HG02678 (cell line): ENCODE data around the gene PXN.

Experiments used
- ATAC-seq: cut with Tn5 transposase; IDR thresholded peaks from one replicate; pipeline ENCODE4 v1.9.1; 2021; ENCODE audit warnings: mild to moderate bottlenecking, moderate library complexity; ENCODE audit not compliant: unreplicated experiment

PXN gene

DNA sequence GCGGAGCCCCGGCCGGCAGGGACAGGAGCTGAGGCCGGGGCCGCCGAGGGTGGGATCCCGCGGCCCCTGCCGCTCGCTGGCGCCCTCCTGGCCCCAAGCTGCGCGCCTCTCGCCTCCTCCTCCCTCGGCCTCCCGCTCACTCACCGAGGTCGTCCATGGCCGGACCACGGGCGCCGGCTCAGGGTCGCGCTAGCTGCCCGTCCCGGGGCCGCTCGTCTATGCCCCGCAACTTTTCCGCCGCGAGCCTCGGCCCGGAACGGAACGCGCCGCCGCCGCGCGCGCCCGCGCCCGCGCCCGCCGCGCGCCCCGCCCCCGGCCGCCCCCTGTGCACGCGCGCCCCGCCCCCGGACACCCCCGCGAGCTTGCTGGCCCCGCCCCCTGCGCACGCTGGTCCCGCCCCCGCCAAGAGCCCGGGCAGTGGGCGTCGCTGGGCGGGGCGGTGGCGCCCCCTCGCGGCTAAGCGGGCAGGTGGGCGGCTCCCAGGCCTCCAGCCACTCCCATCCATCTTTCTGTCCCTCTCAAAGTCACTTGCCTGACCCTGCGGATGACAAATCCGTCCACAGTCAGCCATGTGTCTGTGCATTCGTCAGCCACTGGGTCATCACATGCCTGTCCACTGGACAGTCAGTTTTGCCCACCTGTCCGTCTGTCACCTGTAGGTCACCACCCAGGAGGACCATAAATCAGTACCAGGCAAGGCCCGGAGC is at the start of gene PXN:
PXN (minus strand) TSS at position 258 of the 707 bp plus-strand sequence; CDS start at position 157, 101 bp downstream.
- peak; percentile 76 for ATAC-seq

DNA sequence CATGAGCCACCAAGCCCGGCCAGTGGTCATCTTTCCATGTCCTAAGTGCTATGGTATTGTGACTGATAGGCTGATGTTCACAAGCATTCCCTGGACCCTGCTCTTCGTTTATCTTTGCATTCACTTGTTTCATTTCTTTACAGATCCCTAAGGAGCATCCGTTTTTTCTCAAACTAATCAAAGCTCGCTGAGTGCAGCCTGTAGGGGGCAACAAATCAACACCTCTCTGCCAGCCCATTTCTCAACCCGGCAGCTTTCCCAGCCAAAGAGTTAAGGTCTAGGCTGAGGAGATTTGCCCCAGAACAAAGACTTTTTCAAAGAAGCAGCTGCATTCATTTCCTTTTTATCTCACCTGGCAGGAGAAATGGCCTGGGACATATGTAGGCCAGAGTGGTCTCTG is 48.7 kb upstream of the PXN start:
- ATAC-seq: no peak

DNA sequence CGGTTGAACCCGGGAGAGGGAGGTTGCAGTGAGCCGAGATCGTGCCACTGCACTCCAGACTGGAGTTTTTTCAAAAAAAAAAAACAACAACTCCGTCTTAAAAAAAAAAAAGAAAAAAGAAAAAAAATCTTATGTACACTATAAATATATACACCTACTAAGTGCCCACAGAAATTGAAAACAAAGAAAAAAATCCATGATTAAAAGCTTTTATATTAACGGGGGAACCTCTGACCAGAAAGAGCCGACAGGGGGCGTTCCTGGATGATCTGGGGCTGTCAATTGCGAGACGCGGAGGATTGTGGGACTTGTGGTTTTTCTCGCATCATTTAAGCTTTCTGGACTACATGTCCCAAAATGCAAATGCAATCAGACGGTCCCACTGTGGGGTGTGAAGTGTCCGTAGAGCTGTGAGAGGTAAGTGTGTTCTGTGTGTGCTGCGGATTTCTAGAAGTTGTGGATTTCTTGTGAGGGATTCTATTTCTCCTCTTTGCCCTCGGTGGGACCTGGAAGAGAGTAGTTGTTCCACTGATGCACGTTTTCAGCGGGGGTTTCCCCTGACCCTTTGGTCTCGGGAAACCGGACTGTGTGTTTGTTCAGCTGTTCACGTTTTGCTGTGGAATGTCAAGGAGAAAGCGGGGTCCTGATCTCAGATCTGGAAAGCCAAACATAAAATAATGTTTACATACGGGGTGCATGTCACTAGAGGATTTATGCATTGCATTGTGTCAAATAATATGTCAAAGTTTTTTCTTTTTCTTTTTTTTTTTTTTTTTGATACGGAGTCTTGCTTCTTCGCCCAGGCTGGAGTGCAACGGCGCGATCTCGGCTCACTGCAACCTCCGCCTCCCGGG is 36.7 kb upstream of the PXN start, which contains the start of gene SIRT4:
SIRT4 (plus strand) TSS at position 360 of the 854 bp plus-strand sequence. CDS start 1,241 bp downstream, outside the sequence.
- ATAC-seq: peak; percentile 98

DNA sequence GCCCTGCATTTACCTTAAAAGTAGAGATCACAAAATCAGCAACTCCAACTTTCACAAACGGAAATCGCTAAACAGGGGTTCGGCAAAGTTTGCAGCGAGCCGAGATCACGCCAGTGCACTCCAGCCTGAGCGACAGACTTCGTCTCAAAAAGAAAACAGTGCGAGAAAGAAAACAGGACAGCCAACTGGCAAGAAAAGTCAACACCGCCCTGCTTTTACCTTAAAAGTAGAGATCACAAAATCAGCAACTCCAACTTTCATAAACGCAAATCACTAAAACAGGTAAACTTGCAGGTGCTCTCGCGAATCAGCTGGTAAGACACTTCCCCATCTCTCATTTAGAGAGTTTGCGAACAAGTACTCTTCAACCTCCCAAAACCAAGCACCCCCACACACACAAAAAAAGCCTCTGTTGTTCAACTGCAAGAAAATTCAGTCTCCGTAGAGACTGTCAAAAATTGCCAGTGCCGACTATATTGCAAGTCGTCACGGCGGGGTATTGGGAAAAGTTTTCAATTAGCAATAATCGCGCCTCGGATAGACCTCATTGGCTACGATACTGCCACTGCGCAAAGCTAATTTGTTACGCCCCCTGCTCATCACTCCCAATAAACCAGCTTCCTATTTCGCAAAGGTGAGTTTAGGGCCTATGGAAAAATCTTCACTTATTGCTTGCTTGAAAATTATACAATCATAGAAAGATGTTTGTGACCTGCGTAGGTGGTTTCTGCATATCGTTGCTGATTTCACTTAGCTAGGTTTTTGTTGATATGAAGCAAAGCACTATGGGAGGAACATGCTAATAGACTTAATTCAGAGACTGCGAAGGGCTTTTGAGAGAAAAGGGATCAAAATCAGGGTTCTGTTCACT is 27.4 kb upstream of the PXN start, which contains the start of gene RNU4-1:
RNU4-1 (minus strand) TSS at position 577 of the 871 bp plus-strand sequence.
- peak; percentile 46 for ATAC-seq

DNA sequence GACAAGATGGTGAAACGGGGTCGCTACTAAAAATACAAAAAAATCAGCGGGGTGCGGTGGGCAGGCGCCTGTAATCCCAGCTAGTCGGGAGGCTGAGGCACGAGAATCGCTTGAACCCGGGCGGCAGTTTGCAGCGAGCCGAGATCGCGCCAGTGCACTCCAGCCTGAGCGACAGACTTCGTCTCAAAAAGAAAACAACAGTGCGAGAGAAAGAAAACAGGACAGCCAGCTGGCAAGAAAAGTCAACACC is 26.8 kb upstream of the PXN start:
- ATAC-seq: peak; percentile 17

DNA sequence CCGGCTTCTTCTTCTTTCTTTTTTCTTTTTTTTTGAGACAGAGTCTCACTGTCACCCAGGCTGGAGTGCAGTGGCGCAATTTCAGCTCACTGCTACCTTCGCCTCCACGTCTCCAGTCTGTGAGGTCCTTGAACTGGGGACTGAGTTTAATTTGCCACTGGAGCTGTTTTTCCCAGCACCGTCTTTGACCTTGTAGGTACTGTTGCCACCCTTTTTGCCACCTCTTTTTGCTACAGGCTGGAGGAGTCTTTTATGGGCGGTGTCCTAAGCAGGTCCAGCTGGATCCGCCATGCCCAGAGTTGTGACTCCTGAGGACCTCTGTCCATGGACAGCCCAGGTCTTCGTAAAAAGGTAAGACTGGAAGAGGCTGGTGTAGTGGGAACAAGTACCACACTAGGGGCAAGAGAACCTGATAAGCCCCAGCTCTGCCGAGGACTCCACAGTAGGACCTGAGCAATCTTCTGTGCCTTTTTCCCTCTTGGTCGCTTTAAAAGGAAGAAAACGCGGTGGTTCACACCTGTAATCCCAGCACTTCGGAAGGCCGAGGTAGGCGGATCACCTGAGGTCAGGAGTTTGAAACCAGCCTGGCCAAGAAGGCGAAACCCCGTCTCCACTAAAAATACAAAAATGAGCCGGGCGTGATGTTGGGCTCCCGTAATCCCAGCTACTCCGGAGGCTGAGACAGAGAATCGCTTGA is 25.2 kb upstream of the PXN start:
- ATAC-seq: no peak

DNA sequence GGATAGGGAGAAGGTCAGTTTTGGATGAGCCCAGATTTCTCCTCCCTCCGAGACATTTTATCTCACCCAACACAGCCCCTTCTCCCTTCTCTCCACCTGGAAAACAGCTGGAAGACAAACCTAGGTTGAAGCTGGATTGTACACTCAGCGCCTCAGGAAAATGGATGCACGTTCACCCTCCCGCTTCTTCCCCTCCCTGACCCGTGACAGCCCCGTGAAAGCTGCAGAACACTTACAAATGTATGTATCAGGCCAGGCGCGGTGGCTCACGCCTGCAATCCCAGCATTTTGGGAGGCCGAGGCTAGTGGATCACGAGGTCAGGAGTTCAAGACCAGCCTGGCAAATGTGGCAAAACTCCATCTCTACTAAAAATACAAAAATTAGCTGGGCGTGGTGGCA is 22.0 kb upstream of the PXN start:
- ATAC-seq: no peak

DNA sequence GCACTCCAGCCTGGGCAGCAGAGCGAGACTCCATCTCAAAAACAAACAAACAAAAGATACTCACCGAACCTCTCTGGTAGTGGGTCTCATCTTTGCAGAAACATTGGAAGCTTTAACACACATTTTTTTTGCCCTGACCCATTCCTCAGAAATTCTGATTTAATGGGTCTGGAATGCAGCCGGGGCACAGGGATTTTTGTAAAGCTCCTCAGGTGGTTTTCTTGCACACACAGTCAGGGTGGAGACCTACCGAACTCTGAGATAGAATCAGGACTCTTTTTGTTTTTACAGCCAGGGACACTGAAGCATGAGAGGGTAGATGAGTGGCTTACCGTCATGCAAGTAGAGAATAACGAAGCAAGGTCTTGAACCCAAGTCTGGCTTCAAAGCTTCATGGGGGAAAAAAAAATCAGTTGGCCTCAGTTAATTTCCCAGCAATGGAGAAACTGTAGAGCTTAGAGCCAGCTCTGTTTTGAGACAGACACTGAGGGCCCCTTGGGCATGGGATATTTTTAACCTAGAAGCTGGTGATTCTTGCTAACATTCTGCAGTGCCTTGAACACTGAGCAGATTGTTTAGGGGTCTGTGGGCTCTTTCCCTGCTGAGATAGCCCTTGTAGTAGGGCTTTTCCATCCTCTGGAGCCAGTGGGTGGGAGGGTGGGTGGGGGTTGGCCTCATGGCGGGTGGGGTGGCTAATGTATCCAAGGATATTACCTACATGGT is 21.4 kb upstream of the PXN start:
- no peak for ATAC-seq

DNA sequence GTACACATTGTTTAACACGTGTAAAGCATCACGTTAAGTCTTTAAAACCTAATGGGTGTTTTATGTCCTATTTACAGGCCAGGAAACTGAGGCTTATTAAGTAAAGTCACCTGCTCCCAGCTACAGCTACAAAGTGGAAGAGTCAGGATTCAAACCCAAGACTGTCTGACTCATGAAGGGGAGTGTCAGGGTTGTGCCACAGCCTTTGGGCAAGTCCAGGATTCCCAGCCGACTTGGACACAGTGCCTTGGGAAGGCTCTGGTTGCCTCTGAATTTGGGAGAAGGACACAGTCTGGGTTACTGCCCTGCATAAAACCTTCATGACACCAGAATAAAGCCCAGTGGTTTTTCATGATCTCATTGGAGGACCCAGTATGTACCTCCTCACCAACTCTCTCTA is 18.9 kb upstream of the PXN start:
- ATAC-seq: no peak

DNA sequence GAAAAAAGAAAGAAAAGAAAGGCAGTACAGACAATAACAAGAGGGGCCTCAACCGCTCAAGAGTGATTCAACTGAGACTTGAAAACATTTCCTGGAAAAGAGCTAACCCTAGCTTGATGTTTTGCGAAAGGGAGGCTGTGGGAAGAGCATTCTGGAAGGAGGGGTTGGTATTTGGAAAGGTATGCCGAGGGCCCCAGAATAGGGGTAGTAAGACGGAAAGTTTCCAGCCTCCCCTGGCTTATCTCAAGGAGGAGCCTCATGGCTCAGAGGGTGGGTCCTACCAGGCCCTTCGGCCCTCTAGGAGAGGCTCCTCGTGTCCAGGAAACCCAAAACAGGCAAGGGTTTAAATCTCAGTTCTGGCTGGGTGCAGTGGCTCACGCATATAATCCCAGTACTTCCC is 17.8 kb upstream of the PXN start:
- ATAC-seq: no peak

DNA sequence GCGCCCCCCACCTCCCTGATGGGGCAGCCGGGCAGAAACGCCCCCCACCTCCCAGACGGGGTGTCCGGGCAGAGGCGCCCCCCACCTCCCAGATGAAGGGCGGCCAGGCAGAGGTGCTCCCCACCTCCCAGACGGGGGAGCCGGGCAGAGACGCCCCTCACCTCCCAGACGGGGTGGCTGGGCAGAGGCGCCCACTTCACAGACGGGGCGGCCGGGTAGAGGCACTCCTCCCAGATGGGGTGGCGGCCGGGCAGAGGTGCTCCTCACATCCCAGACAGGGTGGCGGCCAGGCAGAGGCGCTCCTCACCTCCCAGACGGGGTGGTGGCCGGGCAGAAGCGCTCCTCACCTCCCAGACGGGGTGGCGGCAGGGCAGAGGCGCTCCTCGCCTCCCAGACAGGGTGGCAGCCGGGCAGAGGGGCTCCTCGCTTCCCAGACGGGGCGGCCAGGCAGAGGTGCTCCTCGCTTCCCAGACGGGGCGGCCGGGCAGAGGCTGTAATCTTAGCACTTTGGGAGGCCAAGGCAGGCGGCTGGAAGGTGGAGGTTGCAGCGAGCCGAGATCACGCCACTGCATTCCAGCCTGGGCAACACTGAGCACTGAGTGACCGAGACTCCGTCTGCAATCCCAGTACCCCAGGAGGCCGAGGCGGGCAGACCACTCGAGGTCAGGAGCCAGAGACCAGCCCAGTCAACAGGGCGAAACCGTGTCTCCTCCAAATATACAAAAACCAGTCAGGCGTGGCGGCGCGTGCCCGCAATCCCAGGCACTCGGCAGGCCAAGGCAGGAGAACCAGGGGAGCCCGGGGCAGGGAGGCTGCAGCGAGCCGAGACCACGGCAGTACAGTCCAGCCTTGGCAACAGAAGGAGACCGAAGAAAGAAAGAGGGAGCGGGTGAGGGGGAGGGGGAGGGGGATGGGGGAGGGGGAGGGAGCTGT is 12.9 kb upstream of the PXN start:
- ATAC-seq: no peak

DNA sequence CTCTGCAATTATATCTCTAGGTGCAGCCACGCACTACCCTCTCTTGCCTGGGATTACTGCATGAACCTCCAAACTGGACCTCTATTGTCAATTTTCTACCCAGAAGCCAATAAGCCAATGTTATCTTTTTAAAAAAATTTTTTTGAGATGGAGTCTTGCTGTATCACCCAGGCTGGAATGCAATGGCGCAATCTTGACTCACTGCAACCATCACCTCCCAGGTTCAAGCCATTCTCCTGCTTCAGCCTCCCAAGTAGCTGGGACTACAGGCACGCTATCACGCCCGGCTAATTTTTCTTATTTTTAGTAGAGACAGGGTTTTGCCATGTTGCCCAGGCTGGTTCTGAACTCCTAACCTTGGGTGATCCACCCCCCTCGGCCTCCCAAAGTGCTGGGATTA is 11.2 kb upstream of the PXN start:
- no peak for ATAC-seq

DNA sequence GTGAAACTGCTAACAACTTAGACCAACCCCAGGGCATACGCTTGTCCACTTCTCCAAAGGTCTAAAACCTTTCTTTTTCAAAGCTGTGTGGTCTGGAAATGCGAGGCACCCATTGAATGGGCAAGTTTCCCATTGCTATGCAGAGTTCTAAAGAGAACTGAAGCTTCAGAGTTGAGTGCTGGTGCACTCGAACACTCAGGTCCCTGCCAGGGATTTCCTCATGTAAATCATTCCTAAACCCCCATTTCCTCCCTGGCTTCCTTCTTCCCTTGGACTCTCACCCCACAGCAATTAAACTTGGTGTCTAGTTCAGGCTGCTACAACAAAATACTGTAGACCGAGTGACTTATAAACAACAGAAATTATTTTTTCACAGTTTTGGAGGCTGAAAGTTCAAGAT is 2.2 kb upstream of the PXN start:
- no peak for ATAC-seq

DNA sequence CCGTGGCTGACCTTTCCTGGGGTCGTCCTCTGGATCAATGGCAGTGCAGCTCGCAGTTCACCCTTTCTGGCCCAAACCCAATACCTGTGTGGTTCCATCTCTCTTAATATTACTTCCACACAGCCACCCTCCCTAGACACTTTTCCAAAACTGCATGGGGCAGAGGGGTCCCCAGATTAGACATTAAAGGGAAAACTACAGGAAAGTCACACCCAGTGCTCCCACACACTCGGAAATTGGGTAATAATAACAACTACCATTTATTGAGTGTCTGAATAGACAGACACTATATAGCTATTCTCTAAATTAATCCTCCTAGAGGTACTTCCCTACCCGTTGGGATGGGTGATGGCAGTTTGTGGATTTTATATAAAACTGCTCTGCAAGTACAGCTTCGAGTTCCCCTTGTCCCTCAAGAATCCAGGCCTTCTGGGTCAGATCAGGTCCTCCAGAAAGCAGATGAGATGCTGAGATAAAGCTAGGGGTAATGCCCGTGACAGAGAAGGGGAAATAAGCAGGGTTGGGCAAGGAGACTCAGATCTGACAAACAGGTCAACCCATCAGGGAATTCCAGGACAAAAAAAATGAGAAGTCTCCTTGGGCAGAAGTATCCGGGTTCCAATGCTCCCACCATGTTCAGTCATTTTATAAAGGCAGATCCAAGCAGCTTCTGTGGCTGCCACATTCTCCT is 795 bp upstream of the PXN start:
- ATAC-seq: no peak

DNA sequence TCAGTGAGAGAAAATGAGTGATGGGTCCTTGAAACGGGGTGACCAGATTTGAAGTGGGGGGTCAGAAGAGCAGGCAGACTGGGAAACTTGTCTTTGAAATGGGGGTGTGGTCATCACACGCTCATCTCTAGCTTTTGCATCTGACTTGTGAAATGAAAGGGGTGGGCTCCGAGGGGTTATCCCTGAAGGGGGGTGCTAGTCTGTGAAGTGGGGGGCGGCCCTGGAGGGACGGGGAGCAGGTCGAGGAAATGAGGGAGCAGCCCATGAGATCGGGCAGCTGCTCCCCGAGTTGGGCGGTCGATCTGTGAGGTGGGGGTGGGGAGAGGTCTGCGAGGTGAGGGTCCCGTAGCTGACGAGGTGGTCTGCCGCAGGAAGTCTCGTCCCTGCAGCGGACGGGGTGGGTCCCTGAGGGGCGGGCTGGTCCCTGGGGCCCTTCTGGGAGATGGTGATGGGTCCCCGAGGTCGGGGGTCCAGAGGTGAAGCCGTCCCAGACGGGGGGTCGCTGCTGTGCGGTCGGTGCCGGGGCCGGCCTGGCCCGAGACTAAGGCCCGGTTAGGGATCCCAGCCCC is 542 bp downstream of the PXN start:
- ATAC-seq: no peak

DNA sequence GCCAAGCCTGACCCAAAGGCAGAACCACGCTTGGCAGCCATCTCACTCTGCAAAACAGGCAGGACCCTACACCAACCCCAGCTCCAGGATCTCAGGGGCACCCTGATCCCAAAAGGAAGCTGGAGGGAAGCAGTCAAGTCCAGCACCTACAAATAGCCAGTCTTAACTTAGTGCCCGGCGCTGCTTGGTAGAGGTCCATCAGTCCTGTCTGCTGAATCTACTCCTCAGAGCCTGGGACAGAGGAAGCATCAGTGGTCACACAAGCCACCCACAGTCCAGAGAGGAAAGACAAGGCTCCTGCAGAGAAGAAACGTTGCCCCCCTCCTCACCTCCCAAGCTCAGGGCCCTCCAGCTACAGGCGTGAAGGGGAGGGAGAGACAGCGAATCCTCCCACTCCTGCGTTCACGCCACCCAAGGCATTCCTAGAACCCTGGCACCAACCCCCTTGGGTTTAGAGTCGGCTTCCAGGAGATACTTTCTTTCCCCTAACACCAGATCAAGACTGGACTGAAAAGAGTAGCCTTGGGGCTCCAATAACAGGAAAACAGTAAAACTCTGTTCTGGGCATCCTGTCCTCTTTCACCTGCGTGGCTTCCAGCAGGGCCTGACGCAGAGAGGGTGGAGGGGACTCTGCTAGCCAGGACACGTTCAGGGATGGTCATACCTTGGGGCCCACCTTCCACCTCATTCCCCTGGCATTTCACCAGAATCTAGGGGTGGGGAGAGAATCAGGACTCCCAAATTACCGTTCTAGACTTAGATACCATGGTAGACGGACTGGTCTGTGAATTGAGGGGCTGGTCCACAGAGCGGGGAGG is 1.2 kb downstream of the PXN start:
- ATAC-seq: no peak

DNA sequence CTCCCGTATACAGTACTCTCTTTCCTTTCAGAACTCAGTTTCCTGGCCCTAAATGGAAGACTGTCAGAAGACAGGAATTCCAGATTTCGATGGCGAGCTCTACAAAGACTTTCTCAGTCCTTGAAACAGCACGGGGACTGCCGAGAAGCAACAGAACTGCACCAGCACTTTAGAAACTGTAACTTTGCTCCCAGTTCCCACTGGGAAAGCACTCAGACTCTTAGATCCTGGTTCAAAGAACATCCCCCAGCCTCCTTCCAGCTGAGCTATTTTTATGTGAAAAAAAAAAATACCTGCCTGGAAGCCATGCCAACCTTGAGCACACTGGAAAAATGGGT is 1.8 kb downstream of the PXN start:
- ATAC-seq: no peak
